Prostate gland (tissue), 2 donors: ENCODE results near the gene PDE7B. TPM values are rescaled to one million over a fixed set of nuclear protein-coding genes. Genes with fewer than 3 reads are reported as not detected.
A peak's percentile ranks its signal among the peaks of the same experiment; 100 is the strongest.

Experiments
- DNase-seq: peaks from one replicate; pipeline ENCODE4 v3.0.0-alpha.2; 2019; ENCODE audit warnings: low spot score
- H3K27ac ChIP-seq, 2 donors: fragments of 200-600 bp; sonication (generic); 2 replicates each; pipeline ENCODE4 v1.5.1; 2017 to 2019
- H3K27me3 ChIP-seq: fragments of 200-600 bp; sonication (generic); replicated peaks from 2 replicates; pipeline ENCODE4 v1.5.1; 2019; ENCODE audit not compliant: insufficient read depth
- H3K36me3 ChIP-seq, 2 donors: fragments of 200-600 bp; sonication (generic); 1 replicate in 1 of 2; 2 replicates in 1 of 2; pipeline versions ENCODE4 v1.5.1 to v1.8.1; 2017 to 2019
- H3K4me1 ChIP-seq: fragments of 200-600 bp; sonication (generic); replicated peaks from 2 replicates; pipeline ENCODE4 v1.5.1; 2019
- H3K4me3 ChIP-seq, 2 donors: fragments of 200-600 bp; sonication (generic); 2 replicates each; pipeline ENCODE4 v1.5.1; 2017 to 2019
- H3K9me3 ChIP-seq: fragments of 200-600 bp; sonication (generic); 2 replicates; pipeline ENCODE4 v1.5.1; 2017
- POLR2A ChIP-seq: fragments of 450-650 bp; IDR thresholded peaks from one replicate; pipeline ENCODE4 v1.6.1; 2016; ENCODE audit warnings: antibody characterized with exemption, mild to moderate bottlenecking
- POLR2AphosphoS5 ChIP-seq: sonication (generic); formaldehyde crosslinking; IDR thresholded peaks from one replicate; pipeline ENCODE4 v1.6.1; 2017; ENCODE audit warnings: antibody characterized with exemption
- WGBS: methylation state at CpG from one replicate; pipeline ENCODE4 v1.1.5; 2018; 5-methylcytosine and 5-hydroxymethylcytosine counted together
- intact Hi-C: fragments of 100-400 bp; cut with DNase I; formaldehyde crosslinking; loops from one replicate; pipeline ENCODE4 v1.14.2; 2022
- total RNA-seq, 2 donors: library from RNA; depleted of rRNA; stranded (reverse); fragments of >200 nt; gene quantifications; one replicate each; pipeline ENCODE4 v1.1.0, GENCODE V29; 2016
- TF ChIP-seq, protein P1 (sequence below), 4 experiments: fragments of 200-600 bp in 2 of 4; fragments of 450-650 bp in 2 of 4; sonication (generic) in 2 of 4; IDR thresholded peaks; 1 replicate in 3 of 4; 2 replicates in 1 of 4; pipeline ENCODE4 v1.5.1; 2016 to 2019; ENCODE audit warnings: antibody characterized with exemption in 4 of 4, mild to moderate bottlenecking in 2 of 4, moderate library complexity in 2 of 4

The PDE7B gene
- total RNA-seq, 2 donors from 2014 or later, result 4.7 to 6.3 TPM

DNA sequence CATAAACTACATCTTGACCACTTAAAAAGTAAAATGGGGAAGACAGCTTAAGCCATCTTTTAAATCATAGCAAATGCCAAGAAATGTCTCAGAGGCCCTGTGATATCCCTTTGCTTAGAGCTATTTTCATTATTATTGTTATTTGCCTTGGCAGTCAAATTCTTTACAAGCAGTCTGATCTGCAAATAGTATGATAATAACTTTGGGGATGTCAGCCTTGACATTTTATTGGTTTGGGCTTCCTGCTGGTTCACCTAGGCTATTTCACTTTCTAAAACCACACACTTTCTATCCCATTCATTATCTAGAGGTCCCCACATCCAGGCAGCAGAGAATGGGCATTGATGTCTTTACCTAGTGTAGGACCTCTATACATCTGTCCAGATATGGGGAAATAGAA lies 125.1 kb downstream of the PDE7B start:
- no peak overlapping the region for H3K4me3 ChIP-seq
- no peaks in the 10 kb centered on the region for H3K36me3 ChIP-seq
- H3K27me3 ChIP-seq, result no peaks in the 10 kb centered on the region
- intact Hi-C loops, result no loop called here
- no peak overlapping the region for H3K27ac ChIP-seq
- TF ChIP-seq, protein P1, sequence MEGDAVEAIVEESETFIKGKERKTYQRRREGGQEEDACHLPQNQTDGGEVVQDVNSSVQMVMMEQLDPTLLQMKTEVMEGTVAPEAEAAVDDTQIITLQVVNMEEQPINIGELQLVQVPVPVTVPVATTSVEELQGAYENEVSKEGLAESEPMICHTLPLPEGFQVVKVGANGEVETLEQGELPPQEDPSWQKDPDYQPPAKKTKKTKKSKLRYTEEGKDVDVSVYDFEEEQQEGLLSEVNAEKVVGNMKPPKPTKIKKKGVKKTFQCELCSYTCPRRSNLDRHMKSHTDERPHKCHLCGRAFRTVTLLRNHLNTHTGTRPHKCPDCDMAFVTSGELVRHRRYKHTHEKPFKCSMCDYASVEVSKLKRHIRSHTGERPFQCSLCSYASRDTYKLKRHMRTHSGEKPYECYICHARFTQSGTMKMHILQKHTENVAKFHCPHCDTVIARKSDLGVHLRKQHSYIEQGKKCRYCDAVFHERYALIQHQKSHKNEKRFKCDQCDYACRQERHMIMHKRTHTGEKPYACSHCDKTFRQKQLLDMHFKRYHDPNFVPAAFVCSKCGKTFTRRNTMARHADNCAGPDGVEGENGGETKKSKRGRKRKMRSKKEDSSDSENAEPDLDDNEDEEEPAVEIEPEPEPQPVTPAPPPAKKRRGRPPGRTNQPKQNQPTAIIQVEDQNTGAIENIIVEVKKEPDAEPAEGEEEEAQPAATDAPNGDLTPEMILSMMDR (IDR thresholded peaks at IDR 0.05), result no peak
- TF ChIP-seq POLR2A, result no peak
- TF ChIP-seq POLR2AphosphoS5, result peak; percentile 21
- no peak for DNase-seq
- H3K9me3 ChIP-seq, result no peaks in the 10 kb centered on the region
- no peaks in the 10 kb centered on the region for H3K4me1 ChIP-seq

DNA sequence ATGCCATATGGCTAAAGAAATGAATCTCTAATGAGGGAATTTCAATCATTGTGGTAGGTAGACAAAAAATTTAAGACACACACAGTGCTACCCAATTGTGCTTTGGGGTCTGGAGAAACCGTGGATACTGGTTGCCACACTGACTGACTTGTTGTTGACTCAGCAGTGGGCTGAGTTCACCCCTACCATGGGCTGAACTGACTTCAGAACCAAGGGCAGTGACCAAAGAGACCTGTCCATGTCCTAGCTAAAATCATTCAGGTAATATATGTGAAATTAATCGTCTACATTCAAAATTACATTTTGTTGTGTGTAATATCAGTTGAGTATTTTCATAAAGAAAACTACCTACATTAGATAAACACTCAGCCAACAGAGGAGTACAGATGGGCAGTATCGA lies 131.6 kb downstream of the PDE7B start:
- TF ChIP-seq POLR2A (no peak), POLR2AphosphoS5 (no peak)
- TF ChIP-seq, protein P1 (IDR thresholded peaks at IDR 0.05), result no peak
- H3K27me3 ChIP-seq, result no peaks in the 10 kb centered on the region
- no peak overlapping the region for H3K27ac ChIP-seq
- intact Hi-C loops, result no loop called here
- H3K4me1 ChIP-seq, result no peaks in the 10 kb centered on the region
- H3K9me3 ChIP-seq, result no peaks in the 10 kb centered on the region
- DNase-seq, result no peak
- no peaks in the 10 kb centered on the region for H3K36me3 ChIP-seq
- H3K4me3 ChIP-seq, result no peak overlapping the region
- 80% methylated on average over 3 of the region's 3 CpGs for WGBS

DNA sequence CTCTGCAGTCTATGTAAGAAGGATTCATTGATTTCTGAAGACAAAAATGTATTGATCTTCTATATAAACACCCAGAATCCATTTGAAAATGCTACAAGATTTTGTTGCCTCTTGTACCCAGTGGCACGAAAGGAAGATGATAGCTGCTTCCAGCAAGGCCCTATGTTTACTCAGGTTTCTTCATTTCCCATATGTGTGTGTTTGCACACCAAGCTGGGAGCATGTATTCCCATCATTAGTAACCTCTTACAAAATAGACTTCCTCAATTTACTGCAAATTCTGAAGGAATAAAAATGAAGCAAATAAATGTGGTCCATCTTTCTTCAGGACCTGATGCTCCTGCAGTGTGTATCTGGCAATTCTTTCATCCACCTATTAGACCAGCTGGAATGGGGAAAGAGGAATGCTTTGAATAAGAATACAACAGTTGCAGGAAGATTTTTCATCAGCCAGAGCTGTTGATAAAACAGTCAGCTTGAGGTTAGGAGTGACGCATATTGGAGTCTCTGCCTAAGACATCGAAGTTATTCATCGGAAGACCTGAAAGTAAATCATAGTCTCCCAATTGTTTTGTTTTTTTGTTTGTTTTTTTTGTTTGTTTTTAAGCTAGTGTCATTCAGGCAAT lies 132.3 kb downstream of the PDE7B start:
- DNase-seq, result no peak
- no peak for TF ChIP-seq POLR2AphosphoS5
- TF ChIP-seq POLR2A, result no peak
- TF ChIP-seq, protein P1 (IDR thresholded peaks at IDR 0.05), result no peak
- Histone ChIP-seq H3K4me1 (no peaks in the 10 kb centered on the region), H3K4me3 (no peak overlapping the region), H3K9me3 (no peaks in the 10 kb centered on the region), H3K36me3 (no peaks in the 10 kb centered on the region), H3K27me3 (no peaks in the 10 kb centered on the region), H3K27ac (no peak overlapping the region)
- WGBS, result 93% methylated on average over 4 of the region's 4 CpGs
- intact Hi-C loops, result no loop called here

DNA sequence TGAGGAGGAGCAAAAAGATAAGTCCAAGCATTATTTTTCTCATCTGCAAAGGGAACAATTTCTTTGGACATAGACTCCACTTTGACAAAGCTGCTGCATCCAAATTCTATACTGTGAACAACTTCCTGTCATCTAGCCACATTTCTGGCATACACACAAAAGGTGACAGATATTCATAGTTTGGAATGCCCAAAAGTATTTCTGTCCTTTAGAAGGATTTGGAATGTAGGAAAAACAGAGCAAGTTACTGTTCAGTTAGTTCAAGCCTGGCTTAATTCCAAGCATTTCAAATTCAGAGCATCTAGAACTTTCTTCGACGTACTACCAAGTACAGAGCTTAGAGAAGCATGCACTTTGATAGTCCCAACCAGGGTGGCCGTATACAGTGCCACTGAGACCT lies 134.0 kb downstream of the PDE7B start:
- Histone ChIP-seq H3K4me3 (no peak overlapping the region), H3K9me3 (no peaks in the 10 kb centered on the region), H3K36me3 (no peaks in the 10 kb centered on the region), H3K27me3 (no peaks in the 10 kb centered on the region), H3K27ac (no peak overlapping the region), H3K4me1 (no peaks in the 10 kb centered on the region)
- TF ChIP-seq POLR2AphosphoS5, result no peak
- TF ChIP-seq, protein P1 (IDR thresholded peaks at IDR 0.05), result no peak
- no peak for TF ChIP-seq POLR2A
- intact Hi-C loops, result no loop called here
- DNase-seq, result no peak
- WGBS, result 84% methylated on average over 3 of the region's 3 CpGs

DNA sequence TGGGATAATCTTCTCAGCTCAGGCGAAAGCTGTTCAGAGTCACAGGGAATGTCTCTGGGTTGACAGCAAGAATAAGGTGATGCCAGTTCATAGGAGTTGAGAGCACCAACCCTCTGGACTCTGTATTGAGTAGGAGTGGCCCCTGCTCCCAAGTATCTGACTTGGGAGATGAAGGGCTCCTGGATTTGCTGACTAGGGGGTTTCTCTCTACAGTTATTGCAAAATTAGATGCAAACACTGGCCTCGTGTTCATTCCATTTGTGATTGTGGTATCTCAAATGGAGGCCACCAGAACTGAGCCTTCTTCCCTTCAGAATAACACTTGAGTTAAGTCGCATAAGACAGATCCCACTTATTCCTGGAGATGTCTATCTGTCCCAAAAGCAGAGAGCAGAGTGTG lies 135.7 kb downstream of the PDE7B start:
- 98% methylated on average over 3 of the region's 3 CpGs for WGBS
- H3K4me3 ChIP-seq, result no peak overlapping the region
- H3K27me3 ChIP-seq, result no peaks in the 10 kb centered on the region
- intact Hi-C loops, result no loop called here
- H3K36me3 ChIP-seq, result no peaks in the 10 kb centered on the region
- no peak overlapping the region for H3K27ac ChIP-seq
- H3K4me1 ChIP-seq, result no peaks in the 10 kb centered on the region
- H3K9me3 ChIP-seq, result no peaks in the 10 kb centered on the region
- no peak for TF ChIP-seq POLR2A
- TF ChIP-seq POLR2AphosphoS5, result no peak
- TF ChIP-seq, protein P1 (IDR thresholded peaks at IDR 0.05), result no peak
- DNase-seq, result no peak
